Measurements from ENCODE around the gene BTG2.

BTG2 gene

DNA sequence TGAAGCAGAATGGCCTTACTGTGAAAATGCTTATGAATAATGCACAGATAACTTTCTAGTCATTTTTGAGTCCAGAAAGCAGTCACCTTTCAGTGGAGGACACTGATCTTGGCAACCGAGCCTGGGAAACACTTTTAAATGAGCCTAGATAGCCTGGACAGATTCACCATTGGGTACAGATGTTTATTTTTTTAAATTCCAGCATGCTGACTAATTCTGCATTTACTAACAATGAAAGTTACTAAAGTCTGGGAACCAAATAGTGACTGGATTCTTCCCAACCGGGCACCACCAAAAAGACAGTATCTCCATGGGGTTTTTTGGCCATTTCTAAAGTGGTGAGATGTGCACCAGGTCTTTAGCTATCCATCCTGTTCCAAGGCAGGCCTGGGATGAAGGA, 48.9 kb downstream of the BTG2 start:
- TF ChIP-seq, protein P1, sequence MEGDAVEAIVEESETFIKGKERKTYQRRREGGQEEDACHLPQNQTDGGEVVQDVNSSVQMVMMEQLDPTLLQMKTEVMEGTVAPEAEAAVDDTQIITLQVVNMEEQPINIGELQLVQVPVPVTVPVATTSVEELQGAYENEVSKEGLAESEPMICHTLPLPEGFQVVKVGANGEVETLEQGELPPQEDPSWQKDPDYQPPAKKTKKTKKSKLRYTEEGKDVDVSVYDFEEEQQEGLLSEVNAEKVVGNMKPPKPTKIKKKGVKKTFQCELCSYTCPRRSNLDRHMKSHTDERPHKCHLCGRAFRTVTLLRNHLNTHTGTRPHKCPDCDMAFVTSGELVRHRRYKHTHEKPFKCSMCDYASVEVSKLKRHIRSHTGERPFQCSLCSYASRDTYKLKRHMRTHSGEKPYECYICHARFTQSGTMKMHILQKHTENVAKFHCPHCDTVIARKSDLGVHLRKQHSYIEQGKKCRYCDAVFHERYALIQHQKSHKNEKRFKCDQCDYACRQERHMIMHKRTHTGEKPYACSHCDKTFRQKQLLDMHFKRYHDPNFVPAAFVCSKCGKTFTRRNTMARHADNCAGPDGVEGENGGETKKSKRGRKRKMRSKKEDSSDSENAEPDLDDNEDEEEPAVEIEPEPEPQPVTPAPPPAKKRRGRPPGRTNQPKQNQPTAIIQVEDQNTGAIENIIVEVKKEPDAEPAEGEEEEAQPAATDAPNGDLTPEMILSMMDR (IDR thresholded peaks at IDR 0.05; ENCODE audit: low read depth, low read length), result no peak
- H3K4me3 ChIP-seq (replicated peaks in 1 of 2; ENCODE audit: low read depth in 2 of 2, low read length in 2 of 2), result no peak overlapping the region
- peak; percentile 37 to 67 for DNase-seq (ENCODE audit: low read depth in 2 of 2)

DNA sequence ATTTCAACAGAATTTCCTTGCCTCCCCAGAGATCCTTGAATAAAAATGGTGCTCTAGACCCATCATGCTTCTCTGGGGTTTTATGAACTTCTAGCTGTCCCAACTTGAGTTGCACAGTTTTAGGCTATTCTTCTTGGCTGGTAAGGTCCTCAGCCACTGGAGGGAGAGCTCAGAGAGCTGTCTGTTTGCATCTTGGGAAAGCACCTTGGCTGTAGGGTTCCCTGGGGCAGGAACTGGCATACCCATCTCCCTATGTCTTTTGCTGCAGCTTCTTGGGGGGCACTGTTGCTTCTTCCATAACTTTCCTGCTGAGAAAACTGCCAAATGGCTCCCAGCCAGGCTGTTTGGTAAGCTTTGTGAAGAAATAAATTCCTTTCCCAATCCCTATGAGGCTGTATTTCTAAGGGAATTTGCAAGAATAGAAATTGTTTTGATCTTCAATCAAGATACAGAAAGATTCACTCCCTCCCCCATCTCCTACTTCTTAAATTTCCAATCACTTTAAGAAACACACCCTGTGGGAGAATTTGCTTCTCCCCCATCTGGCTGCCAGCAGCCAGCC, 53.8 kb downstream of the BTG2 start:
- TF ChIP-seq, protein P1 (IDR thresholded peaks at IDR 0.05; ENCODE audit: low read depth, low read length), result no peak
- DNase-seq (ENCODE audit: low read depth in 2 of 2), result peak in 1 of 2 donors; percentile 85
- no peak overlapping the region for H3K4me3 ChIP-seq (replicated peaks in 1 of 2; ENCODE audit: low read depth in 2 of 2, low read length in 2 of 2)

Data from cardiac fibroblast (primary cell).